HG03378 (cell line): ENCODE results near the gene ATP1A2.
"Not testable (repeated sequence)": the region's sequence is repeated elsewhere in the genome, so short reads cannot be mapped to it uniquely, and the experiment has no call there.

Experiments
- ATAC-seq: cut with Tn5 transposase; IDR thresholded peaks from one replicate; pipeline ENCODE4 v1.9.1; 2021; ENCODE audit warnings: mild to moderate bottlenecking, moderate library complexity; ENCODE audit not compliant: unreplicated experiment

The ATP1A2 gene

DNA sequence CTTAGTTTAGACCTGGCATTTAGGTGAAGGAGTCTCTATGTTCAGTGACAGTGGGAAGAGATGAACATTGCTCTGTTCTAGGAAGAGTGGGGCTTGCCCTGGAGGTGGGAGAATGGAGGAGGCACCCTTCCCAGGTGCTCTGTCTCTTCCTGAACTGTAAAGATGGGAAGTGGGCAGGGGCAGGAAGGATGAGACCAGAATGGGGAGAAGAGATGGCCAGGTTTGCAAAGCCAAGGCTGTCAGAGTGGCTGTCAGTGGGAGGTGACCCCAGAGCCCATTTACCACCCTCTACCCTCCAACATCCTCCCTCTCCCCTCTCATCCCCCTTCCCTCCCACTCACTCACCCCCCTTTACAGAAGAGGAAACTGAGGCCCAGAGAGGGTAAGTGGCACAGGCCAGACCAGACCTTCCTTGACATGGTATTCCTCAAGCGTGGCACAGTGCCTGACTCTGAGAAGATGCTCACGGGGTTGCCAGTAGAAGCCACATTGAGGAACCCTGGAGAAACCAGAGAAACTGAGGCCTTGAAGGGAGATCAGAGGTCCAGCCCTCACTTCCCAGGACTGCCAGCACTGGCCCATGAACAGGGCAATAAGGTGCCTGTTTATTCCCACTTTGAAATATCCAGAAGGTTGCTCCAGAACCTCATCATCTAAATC lies 15.7 kb upstream of the ATP1A2 start:
- no peak for ATAC-seq

DNA sequence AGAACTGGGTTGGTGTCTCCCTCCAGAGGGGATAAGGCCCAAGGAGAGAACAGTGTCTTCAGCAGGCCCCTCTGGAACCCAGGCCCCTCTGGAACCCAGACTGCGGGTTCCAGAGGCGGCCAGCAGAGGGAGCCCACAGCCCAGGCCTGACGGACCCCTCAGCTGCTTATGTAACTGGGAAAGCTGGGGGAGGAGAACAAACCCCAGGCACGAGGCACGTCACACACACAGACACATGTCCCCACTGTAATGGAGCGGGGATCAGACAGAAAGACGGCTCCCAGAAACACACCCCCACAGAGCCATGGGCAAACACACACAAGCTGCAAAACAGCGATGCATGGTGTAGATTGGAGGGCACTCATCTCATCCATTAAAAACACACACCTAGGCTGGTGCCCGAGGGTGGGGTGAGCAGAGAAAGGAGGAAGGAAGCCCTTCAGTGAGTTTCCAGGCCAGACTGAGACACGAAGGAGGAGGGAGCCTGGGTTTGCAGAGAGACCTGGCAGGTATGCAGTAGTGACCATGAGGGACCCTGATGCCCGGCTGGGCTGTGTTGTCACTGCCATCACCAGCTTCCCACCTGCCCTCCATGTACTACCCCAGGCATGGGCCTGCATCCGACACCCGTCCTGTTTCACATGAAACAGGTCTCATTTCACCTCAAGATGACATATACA lies 14.4 kb upstream of the ATP1A2 start:
- ATAC-seq: no peak

DNA sequence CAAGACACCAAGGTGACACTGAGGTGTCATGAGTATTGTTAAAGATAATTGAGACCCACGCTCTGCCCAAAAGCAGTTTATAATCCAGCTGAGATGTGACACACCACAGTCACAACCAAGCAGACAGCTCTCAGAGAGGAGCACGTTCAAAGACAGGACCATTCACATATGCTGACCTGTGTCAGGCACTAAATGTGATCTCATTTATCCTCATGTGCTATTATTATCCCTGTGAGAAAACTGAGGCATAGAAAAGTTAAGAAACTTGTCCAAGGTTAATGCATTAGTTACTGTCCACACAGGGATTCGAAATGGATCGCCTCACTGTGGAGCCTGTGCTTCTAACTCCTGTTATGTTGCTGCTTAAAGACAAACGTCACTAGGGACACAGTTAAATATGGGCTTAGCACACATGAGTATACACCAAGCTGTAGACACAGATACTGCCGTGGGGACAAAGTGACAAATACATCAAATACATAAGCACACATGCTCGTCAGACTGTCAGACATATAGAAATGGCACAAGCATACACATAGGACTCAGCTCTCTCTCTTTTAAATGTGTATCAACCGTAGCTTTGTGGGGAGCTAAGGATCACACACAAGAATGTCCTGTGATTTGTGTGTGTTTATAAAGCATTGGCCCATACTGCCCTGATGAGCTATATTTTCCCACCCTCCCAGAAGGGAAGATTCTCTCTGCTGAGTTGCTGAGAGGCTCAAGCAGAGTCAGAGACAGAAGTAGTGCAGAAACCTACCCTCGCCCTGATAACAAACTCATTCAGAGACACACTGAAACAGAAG lies 13.6 kb upstream of the ATP1A2 start:
- ATAC-seq: no peak

DNA sequence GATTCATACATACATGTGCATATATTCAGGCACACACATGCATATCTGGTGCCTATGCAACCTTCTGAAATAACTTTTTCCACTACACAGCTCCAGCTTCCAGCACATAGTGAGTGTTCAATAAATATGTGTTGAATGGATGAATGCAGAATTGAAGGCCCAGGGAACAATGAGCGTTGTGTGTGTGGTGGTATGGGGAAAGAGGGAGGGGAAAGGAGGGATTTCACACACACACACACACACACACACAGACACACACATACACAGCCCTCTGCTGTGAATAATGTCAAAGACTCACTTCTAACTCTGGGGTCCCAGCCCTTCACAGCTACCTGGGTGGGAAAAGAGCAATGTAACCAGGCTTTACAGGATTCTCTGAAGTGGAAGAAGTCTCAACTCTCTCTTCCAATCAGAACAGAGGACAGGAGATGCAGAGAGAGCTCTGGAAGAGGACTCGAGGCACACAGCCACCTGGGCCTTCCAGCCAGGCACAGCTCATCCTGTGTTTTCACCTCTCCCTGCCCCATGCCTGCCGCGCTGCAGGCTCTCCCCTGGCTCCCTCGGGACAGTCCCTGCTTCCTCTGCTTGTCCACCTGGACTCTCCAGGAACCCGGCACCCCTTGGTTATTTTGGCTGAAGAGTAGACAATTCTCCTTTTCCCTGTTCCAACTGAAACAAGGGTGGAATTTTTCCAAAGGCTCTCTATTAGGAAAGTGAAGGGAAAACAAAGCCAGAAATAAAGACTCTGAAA lies 11.7 kb upstream of the ATP1A2 start:
- no peak for ATAC-seq

DNA sequence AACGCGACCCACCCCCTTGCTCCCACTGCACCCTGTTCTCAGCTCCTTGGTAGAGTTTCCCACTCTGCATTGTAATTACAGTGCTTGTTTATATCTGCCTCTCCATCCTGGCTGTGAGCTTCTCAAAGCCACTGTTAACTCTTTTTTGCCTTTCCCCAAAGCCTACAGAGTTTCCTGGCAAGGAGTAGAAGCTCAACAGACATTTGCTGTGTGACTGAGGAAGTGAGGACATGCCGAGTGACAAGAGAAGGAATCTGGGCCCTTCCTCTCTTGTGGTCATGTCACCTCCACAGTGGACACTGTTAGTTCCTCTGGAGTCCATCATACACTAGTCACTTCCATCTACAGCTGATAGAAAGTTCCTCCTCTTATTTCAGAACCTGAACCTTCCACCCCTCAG lies 11.1 kb upstream of the ATP1A2 start:
- ATAC-seq: no peak

DNA sequence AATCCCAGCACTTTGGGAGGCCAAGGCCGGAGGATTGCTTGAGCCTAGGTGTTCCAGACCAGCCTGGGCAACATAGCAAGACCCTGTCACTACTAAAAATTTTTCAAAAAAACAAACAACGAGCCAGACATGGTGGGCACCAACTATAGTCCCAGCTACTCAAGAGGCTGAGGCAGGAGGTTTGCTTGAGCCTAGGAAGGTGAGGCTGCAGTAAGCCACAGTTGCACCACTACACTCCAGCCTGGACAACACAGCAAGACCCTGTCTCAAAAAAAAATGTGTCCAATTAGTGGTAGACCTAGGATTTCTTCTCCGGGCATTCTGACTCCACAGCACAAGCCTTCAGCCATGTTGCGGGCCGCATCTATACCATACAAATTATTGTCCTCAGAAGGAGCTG lies 10.4 kb upstream of the ATP1A2 start:
- ATAC-seq: no peak

DNA sequence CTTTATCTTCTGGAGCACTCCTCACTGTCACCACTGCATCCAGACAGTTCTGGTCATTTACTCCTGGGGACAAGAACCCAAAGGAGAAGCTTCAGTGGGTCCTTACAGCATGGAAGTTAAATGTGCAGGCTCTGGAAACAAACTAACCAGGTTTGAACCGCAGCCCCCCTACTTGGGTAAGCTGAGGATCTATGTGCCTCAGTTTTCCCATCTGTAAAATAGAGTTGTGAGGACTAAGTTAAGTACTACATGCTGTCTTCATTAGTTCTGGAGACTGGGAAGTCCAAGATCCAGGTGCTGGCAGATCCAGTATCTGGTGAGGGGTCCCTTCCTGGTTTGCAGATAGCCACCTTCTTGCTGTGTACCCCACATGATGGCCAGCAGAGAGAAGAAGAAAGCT lies 8.0 kb upstream of the ATP1A2 start:
- no peak for ATAC-seq

DNA sequence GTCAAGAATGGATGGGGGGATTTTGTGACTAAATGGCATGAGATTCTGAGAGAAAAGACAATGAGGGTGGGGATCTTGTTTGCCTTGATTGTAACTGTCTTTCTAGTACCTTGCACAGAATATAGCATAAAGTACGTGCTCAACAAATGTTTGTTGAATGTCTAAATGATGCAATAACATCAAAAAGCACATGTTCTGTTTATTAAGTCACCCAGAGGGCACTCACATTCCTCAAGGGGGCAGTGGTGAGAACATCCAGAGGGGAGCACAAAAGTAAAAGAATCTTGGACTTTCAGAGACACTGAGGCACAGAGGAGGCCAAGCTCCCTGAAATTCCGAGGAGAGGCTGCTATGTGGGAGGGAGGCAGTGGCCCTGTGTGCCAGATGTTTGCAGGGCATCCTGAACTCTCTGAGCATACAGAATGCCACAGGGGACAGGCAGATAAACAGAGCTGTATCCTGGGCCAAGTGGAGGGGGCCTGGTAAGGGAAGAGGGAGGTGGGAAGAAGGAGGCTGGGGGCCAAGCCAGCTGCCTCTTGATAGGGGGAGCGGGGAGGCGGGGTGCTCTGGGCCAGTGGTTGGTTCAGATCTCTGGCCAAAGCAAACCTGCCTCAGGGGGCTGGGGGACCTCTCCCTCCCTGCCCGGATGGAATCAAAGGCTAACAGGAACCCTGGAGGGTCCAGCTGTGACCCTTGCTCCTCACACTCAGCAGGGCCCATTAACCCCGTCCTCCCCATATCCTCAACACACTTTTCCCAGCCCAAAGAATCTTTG lies 6.5 kb upstream of the ATP1A2 start:
- ATAC-seq: no peak

DNA sequence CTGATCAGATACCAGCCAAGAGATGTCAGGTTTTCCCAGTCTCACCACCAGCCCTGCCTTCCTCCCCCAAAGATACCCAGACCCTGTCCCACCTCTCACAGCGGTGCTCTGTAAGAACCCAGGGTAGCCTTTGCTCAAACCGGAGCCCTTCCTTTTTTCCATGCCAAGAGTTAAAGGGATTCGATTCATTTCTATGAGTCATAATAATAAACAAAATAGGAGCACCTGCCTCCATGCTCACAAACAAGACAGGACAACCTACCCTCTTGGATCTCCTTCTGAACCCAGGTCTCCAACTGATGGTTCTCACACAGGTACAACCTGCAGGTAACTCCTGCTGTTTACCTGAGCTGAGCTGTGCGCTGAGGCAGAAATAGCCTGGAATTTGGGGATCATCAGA lies 5.9 kb upstream of the ATP1A2 start:
- ATAC-seq: no peak

DNA sequence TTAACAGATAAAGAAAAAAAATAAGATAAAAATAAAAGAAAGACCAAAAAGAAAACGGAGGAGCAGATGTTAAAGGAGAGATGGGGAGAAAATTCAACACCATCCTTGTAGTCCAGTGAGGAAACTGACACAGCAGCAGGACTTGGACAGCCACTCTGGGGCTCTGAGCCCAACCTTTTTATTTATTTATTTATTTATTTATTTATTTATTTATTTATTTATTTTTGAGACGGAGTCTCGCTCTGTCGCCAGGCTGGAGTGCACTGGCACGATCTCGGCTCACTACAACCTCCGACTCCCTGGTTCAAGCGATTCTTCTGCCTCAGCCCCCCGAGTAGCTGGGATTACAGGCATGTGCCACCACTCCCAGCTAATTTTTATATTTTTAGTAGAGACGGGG lies 4.1 kb upstream of the ATP1A2 start:
- ATAC-seq: not testable (repeated sequence)

DNA sequence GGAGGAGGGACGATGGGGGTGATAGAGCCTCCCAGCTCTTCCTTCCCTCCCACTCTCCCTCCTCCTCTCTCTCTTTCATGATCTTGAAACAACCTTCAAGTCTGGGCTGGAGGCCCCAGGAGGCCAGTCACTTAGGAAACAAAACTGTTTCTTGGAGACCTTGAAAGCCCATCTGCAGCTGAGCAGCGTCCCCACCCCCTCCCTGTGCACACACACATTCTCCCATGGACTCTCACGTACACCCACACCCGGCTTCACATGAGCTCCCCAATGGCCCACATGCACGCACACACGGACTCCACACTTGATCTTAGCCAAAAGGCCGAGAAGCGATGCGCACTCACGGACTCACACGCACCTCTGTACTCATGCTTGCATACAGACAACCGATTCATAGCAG lies 3.2 kb upstream of the ATP1A2 start:
- no peak for ATAC-seq

DNA sequence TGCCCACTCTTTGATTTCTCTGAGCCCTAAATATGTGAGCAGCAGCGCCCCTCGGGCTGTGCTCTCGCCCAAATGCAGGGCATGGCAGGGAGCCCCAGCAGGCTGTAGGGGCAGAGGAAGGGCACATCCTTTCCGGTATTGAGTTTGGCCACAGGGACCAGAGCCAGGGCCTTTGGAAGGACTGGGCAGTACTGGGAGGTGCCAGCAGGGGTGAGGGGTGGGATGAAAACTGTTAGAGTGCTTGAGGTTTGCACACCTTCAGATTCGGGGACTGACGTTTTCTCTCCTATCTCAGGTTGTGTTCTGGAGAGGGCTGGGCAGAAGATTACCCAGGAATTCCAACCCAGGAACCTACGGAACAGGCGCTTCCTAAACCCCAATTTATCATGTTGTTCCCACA lies 2.2 kb upstream of the ATP1A2 start:
- no peak for ATAC-seq

DNA sequence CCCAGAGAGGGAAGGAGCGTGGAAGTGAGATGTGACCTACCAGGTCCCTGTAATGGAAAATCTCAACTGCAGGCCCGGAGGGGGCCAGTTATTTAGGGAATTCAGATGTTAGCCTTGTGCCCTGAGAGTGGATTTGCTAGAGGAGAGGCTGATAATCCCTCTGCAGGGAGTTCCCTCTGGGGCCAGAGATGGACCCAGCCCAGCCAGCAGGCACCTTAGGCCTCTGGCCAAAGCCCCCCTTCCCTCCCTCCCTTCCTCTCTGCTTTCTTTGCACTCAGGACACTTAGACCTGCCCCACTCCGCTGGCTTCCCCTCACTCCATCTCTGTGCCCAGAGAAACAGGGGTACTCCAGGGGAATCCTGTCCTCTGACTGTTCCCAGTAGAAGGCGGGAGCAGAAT lies 1.5 kb upstream of the ATP1A2 start:
- no peak for ATAC-seq

DNA sequence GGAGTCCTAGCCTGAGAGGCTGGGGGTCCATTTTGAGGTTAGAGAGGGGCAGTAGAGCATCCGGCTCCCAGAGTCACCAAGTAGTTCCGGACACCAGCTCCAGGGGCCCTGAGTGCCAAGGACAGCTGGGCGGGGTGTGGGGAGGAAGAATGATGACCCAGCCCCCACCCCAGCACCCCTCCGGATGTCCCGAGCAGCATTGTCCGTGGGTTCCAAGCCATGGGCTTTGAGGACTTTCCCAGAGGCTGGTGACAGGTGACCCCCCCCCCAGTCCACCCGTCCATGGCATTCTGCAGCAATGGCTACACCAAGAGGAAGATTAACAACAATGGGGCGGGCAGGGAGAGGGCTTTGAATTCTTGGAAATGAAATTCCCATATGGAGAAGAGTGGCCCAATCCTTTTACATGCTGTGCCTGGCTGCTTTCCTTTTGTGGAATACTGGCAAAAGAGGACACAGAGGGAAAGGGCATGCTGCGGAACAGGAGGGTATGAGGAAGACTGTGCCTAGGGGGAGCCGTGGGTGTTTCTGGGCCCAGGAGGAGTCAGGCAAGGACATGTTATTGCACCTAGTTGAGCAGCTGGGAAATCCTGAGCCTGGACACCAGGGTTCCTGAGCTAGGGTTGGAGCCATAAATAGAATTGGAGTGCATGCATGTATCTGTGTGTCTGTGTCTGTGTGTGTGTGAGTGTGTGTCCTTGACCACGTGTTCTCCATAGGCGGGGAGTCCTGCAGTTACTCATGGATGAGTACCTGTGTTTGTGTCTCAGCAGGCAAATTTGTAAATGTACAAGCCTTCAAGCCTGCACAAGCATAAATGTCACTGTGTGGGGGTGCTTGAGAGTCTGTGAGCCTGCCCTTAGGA lies 956 bp downstream of the ATP1A2 start:
- no peak for ATAC-seq

DNA sequence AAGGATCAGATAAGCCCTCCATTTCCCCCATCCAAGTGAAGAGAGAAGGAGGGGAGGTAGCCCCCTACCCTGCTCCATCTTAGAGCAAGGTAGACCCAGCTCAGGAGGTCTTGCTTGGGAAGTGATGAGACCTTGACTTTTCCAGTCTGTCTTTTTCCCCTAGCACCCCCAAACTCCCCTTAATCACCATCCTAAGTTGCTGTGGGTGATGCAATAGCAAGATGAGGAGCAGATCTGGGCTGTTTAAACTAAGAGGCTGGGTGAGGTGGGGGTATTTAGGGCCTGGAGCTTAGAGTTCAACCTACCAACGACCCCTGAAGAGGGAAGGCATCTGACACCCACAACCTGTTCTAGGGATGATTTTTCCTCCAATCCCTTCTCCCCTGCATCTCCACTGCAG lies 1.7 kb downstream of the ATP1A2 start:
- ATAC-seq: no peak

DNA sequence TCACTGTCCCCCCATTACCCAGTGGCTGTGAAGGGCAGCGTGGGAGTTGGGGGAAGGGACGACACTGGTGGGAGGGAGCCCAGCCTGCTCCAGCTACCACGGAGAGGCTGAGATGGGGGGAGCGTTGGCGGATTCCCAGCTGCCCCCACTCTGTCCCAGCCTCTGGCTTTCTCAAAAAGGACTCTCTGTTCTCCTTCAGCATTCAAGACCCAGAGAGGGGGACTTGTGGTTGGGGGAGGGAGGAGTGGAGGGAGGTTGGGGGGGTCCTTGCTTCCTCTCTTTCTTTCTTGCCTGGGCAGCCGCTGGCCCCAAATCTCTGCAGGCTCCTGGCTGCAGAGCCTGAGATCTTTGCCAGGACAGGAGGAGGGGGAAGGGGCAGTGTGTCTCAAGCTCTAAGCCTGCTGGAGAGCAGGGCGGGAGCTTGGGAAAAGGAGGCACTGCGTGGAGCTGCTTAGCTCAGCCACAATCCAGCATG lies 2.2 kb downstream of the ATP1A2 start:
- no peak for ATAC-seq

DNA sequence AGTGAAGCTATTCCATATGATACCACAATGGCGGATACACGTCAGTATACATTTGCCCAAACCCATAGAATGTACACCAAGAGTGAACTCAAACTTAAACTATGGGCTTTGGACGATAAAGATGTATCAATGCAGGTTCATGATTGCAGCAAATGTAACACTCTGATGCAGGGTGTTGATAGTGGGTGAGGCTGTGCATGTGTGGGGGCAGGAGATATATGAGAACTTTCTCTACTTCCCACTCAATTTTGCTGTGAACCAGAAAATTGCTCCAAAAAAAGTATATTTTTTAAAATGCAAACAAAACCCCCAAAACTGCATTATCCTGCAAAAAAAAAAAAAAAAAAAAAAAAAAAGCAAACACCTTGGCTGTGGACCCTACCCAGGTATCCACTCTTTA lies 3.4 kb downstream of the ATP1A2 start:
- no peak for ATAC-seq

DNA sequence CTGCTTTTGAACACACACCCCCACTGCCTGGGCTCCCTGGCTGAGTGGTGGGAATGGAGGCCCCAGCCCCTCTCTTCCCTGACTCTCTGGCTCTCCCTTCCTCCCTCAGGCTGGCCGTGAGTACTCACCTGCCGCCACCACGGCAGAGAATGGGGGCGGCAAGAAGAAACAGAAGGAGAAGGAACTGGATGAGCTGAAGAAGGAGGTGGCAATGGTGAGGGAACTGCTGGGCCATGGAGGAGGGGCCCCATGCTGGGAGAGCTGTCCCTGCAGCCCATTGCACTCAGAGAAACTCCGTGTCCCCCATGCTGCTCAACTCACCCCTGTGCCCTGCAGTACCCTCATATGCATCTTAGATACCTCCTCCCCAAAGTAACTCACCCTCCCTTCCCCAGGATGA lies 5.2 kb downstream of the ATP1A2 start:
- no peak for ATAC-seq

DNA sequence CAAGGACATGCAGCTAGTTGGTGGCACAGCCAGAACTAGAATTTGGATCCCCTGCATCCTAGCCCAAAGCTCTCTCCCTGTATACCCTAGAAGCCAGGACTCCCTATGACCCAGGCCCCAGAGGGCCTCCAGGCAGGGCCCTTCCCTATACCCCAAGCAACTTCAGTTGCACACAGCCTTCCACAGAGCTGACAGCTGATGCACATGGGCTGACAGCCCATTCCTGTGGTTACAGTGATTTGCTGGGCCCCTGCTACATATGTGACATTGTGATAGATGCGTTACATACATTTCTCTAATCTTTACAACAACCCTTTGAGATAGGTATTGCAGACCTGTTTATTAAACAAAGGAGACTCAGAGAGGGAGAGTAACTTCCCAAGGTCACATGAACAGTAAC lies 5.8 kb downstream of the ATP1A2 start:
- no peak for ATAC-seq
